Measurements from ENCODE around the gene MASP1.
"Not testable (repeated sequence)": the region's sequence is repeated elsewhere in the genome, so short reads cannot be mapped to it uniquely, and the experiment has no call there.

Gene MASP1

DNA sequence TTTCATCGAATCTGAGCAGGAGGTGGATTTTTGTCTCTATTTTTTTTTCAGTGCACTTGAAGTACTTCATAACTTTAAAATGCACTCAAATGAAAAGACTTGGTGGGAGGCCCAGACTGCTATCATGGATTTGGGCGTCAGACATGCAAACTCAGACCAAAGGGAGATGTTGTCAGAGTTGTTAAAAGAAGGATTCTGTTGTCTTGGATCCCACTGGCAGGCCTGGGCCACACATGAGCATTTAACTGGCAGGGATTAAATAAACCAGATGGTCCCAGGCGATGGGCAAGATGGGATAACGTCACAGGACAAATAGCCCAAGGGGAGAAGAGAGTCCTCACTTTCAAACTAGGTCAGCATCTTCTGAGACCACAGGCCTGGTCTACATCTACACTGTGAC, 78.8 kb downstream of the MASP1 start:
- DNase-seq, result no peak

DNA sequence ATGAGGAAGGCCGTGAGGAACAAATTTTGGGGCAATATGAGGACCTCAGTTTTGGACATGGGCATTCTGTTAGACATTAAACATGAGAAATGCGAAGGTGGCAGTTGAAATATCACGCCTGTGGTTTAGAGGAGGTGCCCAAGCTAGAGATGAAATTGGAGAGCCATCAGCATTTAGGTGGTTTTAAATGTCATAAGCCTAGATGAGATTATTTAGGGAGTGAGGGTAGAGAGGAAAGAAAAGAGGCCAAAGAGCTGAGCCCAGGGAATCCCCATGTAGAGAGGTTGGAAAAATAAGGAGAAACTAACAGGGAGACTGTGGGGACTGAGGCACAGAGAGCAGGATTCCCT, 79.4 kb downstream of the MASP1 start:
- DNase-seq, result no peak

DNA sequence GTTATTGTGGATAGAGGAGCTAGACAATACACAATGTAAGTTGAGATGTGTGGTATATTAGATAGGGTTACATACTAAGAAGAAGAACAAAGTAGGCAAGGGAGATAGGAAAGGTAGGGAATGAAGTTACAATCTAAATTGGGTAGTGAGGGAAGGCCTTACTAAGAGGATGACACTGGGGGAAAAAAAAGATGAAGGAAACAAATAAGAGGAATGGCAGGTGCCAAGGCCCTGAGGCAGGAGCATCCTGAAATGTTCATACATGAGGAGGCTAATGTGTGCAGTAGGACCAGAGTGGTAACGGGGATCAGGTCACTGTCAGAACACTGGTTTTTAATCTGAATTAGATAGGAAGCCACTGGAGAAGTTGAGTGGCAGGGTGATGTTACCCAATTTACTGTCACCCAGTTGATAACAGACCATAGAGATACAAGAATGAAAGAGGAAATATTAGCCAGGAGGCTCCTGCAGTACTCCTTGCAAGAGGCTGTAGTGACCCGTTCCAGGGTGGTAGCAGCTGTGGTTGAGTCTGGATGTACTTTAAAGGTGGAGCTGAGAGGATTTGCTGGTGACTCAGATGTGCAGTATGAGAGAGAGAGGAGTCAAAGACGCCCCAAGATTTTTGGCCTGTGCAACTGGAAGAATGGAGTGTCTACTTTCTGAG, 79.9 kb downstream of the MASP1 start:
- DNase-seq, result no peak

DNA sequence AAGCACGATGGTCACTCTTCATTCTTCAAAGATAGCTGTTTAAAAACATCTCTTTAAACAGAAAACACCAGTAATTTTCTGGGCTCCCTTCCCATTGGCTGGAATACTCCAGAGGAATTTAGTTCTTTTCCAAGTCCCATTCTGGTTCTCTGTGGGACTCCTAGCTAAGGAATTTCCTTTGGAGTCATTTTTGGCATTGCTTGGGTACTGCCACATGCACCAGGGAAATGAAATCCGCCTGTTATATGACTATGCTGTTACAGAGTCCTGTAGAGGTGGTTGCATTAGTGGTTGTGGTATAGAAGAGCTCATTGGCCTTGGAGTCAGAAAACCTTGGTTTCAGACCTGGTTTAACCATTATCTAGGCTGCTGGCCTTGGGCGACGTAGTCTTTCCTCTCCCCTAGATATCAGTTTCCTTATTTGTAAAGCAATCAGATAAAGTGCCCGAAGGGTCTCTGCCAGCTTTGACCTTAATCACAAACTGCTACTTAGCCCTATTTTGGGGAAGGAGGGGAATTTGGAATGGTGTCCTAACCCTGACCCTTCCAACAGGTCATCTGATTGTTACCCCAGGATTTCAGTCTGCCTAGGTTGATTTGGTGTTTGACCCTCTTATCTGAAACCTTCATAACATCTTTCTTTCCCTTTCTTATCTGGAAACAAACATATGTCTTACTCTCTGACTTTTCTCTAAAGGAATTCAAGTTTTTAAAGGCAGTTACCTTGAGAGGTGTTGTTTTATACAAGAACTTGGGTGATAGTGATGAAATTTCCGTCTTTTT, 80.8 kb downstream of the MASP1 start:
- DNase-seq, result no peak

DNA sequence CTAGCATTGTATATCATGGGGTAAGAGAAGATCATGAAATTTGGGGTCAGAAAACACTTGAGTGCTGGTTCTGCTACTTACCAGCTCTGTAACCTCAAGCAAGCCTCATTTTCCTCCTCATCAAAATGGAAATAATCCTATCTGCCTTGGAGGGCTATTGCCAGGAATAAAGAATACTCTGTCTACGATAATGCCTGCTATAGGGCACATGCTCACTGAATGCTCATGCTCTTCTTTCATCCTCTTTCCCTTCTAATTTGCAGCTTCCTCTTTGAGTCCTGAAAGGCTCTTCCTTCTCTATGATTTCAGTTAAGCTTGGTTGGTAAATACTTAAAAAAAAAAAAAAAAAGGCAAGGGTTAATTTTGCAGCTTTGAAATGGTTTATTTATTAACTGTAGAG, 81.4 kb downstream of the MASP1 start:
- no peak for DNase-seq

DNA sequence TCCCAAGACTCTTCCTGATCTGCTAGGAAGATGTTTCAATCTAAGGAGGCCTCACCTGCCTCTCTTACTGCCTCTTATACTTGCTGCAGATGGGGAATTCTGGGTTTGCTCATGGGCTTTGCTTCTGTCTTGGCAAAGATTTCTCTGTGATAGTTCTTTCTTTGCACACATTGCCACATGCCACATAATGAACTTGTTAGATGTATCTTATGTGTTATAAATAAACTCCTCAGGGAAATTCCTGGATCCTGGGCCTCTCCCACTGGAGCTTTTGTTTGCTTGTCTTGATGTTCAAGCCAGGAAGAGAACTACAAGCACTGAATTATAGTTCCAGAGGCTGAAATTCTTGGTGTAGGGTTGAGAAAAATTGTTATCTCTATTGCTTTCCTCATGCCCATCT, 82.0 kb downstream of the MASP1 start:
- DNase-seq, result no peak

DNA sequence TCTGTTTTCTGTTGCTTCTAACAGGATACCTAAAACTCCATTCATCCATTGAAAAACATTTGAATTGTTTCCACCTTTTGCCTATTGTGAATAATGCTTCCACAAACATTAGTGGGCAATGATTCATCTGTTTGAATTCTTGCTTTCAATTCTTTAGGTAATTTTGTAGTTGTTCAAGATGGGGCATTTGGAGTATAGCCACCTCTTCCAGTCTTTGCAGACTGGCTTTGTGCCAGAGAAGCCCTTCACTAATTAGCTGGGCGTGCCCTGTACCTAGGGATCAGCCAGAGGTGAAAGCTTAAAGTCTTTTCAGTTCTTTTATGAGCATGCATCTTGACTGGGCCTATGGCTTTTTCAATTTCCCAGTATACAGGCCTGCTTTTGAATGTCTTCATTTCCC, 83.4 kb downstream of the MASP1 start:
- no peak for DNase-seq

DNA sequence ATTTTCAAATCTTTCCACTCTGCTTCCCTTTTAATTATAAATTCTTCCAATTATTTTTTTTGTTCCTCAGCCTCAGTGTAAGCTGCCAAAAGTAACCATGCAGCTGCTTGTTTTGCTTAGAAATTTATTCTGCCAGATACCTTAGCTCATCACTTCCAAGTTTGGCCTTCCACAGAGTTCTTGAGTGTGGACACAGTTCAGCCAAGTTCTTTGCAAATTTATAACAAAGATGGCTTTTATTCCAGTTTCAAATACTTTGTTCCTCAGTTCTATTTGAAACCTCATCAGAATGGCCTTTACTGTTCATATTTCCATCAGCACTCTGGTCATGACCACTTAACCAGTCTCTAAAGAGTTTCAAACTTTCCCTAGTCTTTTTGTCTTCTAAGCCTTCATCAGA, 83.9 kb downstream of the MASP1 start:
- DNase-seq, result no peak

DNA sequence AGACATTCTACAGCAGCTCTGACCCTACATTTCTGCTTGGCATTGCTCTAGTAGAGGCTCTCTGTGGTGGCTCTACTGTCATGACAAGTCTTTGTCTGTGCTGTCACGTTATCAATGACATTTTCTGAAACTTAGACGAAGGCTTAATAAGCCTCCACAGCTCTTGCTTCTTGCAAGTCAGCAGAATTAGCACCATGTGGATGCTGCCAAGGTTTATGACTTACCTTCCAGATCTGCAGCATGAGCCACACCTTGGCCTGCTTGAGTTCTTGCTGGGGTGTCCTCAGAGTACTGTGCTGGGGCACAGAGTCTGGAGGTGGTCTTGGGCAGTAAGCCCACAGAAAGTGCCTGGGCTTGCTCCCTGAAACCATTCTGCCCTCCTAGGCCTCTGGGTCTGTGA, 84.5 kb downstream of the MASP1 start:
- DNase-seq, result no peak

DNA sequence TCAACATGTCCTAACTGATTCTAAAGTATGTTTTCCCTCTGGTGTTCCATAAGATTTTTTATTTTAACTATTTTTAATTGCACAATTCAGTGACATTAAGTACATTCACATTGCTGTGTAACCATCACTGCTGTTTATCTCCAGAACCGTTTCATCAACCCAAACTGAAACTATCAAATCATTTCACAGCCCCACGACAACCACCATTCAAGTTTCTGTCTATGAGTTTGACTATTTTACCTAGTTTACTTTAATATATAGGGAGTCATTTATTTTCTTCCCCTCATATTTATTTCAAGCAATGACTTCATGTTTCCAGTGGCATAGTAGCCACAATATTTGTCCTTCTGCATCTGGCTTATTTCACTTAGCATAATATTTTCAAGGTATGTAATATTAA, 85.9 kb downstream of the MASP1 start:
- no peak for DNase-seq

DNA sequence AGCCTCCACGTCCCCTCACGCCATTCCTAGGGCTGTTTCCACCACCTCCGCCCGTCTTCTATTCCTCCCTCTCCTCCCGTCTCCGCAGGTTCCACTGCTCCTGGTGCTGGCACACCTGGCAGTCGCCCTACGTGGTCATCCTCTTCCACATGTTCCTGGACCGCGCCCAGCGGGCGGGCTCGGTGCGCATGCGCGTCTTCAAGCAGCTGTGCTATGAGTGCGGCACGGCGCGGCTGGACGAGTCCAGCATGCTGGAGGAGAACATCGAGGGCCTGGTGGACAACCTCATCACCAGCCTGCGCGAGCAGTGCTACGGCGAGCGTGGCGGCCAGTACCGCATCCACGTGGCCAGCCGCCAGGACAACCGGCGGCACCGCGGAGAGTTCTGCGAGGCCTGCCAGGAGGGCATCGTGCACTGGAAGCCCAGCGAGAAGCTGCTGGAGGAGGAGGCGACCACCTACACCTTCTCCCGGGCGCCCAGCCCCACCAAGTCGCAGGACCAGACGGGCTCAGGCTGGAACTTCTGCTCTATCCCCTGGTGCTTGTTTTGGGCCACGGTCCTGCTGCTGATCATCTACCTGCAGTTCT, 92.0 kb downstream of the MASP1 start:
- not testable (repeated sequence) for DNase-seq

DNA sequence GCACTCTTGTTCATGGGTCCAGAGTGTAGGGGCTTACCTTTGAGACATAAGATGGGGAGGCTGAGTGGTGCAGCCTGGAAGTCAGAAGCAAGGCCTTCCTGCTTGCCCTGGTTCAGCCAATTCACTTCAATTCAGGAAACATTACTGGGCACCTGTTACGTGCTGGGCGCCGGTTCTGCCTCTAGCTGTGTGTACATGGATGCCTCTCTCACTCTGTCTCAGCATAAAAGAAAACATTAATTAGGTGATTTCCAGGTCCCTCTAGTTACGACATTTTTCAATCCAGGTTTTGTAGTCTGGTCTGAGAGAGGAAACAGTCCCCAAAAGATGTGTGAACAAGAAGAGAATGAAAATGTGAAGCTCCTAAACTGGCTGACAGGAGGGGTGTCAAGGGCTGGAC, 93.0 kb downstream of the MASP1 start:
- no peak for DNase-seq

DNA sequence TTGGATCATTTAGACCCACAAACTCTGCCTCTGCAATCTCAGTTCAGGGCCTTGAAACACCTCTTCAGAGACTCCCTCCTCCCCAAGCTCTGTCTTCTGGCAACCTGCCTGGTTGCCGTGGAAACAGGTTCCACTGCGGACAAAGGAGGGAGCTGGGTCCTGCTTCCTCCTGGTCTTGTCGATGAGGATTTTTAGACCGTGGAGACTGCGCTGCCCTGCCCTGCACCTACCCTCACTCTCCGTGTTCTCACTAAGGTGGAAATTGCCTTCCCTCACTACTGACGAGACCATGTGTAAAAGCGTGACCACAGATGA, 94.2 kb downstream of the MASP1 start, which contains the start of gene RTP1:
TSS of gene RTP1 (plus strand) at position 152 of the 315 bp plus-strand sequence. CDS start at position 182, 30 bp downstream.
- no peak for DNase-seq

DNA sequence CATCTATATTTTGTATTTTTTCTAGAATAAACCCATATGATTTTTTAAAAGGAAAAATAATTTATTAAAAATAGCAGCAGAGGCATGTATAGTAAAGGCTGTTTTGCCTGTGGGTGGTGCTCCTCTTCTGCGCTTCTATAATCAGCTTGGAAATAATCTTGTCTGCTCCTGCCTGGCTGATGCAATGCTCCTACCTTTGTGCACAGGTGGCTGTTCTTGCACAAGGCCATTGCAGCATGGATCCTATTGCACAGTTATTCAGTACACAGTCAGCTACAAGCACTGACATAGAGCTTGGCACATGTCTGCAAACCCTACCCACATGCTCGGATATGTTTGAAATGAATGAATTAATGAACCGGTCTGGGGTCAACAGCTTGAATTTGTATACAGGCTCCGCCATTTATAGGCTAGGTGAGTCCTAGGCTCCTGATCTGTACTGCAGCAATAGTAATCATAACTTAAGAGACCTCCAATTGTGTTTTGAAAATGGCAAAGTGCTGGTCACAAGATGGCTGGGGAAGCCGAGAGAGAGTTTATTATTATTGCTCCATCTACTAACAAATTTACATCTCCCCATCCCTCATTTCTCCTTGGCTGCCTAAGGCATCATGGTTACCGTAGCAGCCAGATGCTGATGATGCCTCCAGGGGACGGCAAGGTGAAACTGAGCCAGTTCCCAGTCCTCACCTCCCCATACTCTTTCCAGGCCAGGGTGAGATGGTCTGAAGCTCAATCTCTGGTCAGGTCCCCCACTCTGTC, 94.8 kb downstream of the MASP1 start:
- no peak for DNase-seq

DNA sequence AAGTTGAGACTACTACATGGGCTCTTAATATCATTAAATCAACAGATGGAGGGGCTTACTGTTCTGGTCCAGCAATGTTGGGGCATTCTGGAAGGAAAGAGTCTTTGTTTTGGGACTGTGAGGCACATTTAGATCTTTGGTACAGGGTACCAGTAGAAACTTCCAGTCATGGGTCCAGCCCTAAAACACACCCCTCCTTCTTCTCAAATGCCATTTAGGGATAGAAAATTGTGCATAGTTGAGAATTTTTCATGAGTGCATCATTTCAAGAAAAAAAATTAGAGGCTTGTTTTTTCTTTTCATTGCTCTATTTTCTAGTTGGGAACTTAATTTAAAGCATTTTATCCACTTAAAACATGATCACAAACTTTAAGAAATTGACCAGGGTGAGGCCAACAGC, 98.4 kb downstream of the MASP1 start:
- DNase-seq, result no peak

DNA sequence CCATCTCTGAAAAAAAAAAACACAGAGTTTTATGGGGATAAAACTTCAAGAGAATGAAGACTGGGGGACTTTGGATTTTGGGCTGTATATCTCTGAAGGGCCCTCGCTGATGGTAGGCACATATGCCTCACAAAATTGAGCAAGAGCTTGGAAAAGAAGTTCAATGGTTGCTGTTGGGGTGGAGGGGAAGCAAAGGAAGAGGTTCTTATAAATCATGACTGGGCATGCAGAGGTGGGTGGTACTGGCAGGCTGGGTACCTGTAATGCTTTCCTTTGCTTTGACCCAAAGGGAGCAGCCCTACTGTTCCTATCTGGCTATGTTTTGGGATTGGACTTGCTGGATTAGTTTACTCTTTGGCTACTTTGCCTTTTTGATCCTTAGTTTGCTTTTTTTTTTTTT, 100.3 kb downstream of the MASP1 start:
- DNase-seq, result no peak

DNA sequence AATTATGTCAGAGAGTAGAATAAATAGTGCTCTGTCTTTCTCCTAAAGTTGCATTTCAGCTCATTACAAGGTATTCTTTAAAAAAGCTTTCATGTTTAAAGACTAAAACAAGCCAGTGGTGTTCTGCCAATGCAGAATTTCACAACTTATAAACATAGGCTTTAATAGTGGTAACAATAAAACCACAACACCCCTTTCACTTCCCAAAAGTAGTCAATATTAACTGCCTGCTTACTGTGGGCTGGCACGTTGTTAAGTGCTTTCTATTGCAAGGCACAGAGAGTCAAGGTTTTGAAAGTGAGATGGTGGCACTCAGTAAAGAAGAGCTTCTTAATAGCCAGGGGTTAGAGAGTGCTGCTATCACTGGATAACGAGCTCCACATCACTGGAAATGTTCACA, 102.6 kb downstream of the MASP1 start:
- DNase-seq, result no peak

DNA sequence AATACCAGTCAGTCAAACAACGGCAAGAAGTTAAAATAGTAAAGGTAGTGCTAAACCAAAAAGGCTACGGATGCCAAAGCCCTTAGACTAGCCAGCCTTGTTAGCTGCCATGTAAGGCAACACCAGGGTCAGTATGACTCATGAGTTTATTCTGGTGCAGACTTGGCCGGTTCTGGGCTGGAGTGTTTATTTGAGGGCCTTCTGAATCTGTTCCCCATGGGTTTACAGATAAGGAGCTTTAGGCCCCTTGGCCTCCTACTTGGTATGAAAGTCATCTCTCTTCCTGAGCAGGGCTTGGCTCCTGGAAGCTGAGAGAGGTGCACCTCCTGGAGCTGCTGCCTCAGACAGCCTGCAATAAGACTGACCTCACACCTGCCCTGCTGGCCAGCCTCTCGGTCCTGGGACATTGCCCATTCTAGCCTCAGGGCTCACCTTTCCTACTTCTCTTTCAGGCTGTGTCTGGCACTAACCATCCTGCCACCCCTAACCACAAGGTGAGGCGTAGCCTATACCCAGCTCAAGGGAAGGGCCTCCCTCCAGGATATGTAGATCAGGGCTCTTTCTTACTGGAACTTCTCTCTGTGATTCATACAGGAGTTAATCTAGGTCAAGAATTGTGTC, 104.6 kb downstream of the MASP1 start:
- peak; percentile 61 for DNase-seq

DNA sequence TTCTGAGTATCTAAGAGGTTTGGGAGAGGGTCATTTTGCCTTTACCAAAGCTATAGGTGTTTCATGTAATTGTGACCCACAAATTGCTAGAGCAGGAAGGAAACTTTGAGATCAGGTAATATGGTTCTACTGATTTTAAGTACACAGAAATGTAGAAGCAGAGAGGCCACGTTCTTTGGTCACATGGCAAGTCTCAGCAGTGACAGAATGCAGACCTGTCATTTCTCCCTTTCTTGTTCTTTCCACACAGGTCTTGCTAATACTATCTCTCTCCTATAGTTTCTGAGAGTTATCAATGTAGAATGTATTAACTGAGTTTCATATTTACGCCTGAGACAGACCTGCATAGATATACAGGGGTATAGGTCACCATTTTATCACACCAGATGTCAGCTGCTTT, 105.2 kb downstream of the MASP1 start:
- DNase-seq, result no peak

DNA sequence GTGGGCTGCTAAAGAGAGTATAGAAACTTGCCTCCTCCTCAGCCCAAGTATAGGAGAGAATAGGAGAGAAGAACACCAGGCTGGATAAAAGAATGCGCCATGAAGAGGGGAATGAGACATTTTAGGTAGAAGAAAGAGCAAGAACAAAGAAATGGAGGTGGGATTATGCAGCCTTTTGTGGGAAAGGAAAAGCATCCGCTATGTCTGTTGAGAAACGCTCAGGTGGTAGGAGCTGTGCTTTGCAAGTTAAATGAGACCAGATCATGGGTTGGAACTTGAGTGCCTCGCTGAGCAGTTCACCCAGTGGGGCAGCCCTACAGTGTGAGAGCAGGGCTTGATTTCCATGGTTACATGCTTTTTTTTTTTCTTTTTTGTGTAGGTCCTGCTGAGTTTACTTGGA, 105.8 kb downstream of the MASP1 start:
- DNase-seq, result no peak

Data from T1000 (cell line).